ENCODE measurements around the gene IGIP. TPM values are rescaled to one million over a fixed set of nuclear protein-coding genes. Genes with fewer than 3 reads are reported as not detected.
A peak's percentile ranks its signal among the peaks of the same experiment; 100 is the strongest.

IGIP gene
- total and polyA plus RNA-seq, 8 donors, result 2.6 to 8.0 (median 5.8) TPM

GRCh38 chr5:140084541-140084940, 41.2 kb upstream of the IGIP start:
- no peaks in the 10 kb centered on the region for H3K36me3 ChIP-seq
- intact Hi-C loops (cut with DNase I), result loop anchor here in 1 of 3 donors (5.0 kb wide), 1 partner anchor 68 kb away; no protein-coding TSS in a partner anchor
- no peaks in the 10 kb centered on the region for H3K27me3 ChIP-seq
- peaks cover 0 to 6% (median 0%) of the 10 kb centered on the region in 3 donors for H3K4me1 ChIP-seq
- TF ChIP-seq, protein P1, sequence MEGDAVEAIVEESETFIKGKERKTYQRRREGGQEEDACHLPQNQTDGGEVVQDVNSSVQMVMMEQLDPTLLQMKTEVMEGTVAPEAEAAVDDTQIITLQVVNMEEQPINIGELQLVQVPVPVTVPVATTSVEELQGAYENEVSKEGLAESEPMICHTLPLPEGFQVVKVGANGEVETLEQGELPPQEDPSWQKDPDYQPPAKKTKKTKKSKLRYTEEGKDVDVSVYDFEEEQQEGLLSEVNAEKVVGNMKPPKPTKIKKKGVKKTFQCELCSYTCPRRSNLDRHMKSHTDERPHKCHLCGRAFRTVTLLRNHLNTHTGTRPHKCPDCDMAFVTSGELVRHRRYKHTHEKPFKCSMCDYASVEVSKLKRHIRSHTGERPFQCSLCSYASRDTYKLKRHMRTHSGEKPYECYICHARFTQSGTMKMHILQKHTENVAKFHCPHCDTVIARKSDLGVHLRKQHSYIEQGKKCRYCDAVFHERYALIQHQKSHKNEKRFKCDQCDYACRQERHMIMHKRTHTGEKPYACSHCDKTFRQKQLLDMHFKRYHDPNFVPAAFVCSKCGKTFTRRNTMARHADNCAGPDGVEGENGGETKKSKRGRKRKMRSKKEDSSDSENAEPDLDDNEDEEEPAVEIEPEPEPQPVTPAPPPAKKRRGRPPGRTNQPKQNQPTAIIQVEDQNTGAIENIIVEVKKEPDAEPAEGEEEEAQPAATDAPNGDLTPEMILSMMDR (IDR thresholded peaks at IDR 0.05), result no peak
- peak in 3 of 4 donors; percentile 40 to 85 (median 81) for ATAC-seq
- no peak overlapping the region for H3K27ac ChIP-seq
- 17 to 21% methylated on average over 4 of the region's 4 CpGs for WGBS, 2 donors
- no peak overlapping the region for H3K4me3 ChIP-seq
- DNase-seq, result peak in 2 of 6 donors; percentile 13 to 39
- FAIRE-seq, result no peak
- no peaks in the 10 kb centered on the region for H3K9me3 ChIP-seq

- Histone ChIP-seq H3K4me1 (no peaks in the 10 kb centered on the region), H3K36me3 (no peaks in the 10 kb centered on the region), H3K4me3 (no peak overlapping the region), H3K27me3 (no peaks in the 10 kb centered on the region), H3K27ac (no peak overlapping the region), H3K9me3 (no peaks in the 10 kb centered on the region)
- TF ChIP-seq, protein P1 (IDR thresholded peaks at IDR 0.05), result no peak
- 39 to 40% methylated on average over 1 of the region's 1 CpG for WGBS, 2 donors
- intact Hi-C loops (cut with DNase I), result no loop called here
- FAIRE-seq, result no peak
- no peak for DNase-seq
- no peak for ATAC-seq
These were observed 35.5 kb upstream of the IGIP start for GRCh38 chr5:140090251-140090650.

- TF ChIP-seq, protein P1 (IDR thresholded peaks at IDR 0.05), result no peak
- no peaks in the 10 kb centered on the region for H3K4me1 ChIP-seq
- no peak overlapping the region for H3K4me3 ChIP-seq
- H3K27ac ChIP-seq, result peak overlapping the region in 1 of 4 donors; percentile 26
- no peak for DNase-seq
- FAIRE-seq, result no peak
- peak in 1 of 4 donors; percentile 58 for ATAC-seq
- WGBS, 2 donors, result 14 to 26% methylated on average over 1 of the region's 1 CpG
- no peaks in the 10 kb centered on the region for H3K36me3 ChIP-seq
- H3K27me3 ChIP-seq, result no peaks in the 10 kb centered on the region
- no peaks in the 10 kb centered on the region for H3K9me3 ChIP-seq
- intact Hi-C loops (cut with DNase I), result no loop called here
These were observed 32.6 kb upstream of the IGIP start for GRCh38 chr5:140093179-140093578.

DNA sequence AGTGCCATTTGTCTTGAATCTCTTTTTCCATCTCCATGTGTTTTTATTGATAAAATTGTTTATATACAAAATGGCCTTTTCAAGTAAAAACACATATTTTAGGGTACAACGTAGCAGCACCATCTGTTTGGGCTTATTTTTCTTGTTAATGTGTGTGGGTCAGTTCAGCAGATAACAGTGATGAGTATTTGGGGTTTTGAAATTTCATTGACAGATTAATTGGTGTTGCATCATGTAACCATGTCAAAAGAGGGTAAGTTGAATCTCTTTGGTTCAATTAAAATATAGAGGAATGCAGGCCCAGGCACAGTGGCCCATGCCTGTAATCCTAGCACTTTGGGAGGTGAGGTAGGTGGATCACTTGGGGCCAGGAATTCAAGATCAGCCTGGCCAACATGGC, 31.9 kb upstream of the IGIP start:
- FAIRE-seq, result no peak
- WGBS, 2 donors, result 79 to 81% methylated on average over 1 of the region's 1 CpG
- DNase-seq, result no peak
- H3K4me3 ChIP-seq, result no peak overlapping the region
- H3K36me3 ChIP-seq, result no peaks in the 10 kb centered on the region
- no peak for ATAC-seq
- H3K4me1 ChIP-seq, result no peaks in the 10 kb centered on the region
- TF ChIP-seq, protein P1 (IDR thresholded peaks at IDR 0.05), result no peak
- intact Hi-C loops (cut with DNase I), result no loop called here
- no peaks in the 10 kb centered on the region for H3K27me3 ChIP-seq
- H3K9me3 ChIP-seq, result no peaks in the 10 kb centered on the region
- H3K27ac ChIP-seq, result peak overlapping the region in 1 of 4 donors; percentile 26

DNA sequence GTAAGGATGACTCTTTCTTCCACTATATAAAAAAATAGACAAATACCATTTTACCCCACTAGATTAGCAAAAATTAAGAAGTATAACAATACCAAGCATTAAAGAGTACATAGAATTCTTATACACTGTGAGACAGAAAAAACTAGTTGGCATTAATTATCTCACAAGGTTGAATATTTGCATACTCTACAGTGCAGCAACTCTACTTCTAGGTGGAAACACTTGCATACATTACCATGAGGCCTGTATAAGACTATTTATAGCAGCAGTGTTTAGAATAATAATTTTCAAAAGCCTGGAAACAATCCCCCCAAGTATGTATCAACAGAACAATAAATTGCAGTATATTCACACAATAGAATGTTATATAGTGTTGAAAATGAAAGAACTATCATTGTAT, 30.8 kb upstream of the IGIP start:
- ATAC-seq (no peak), FAIRE-seq (no peak)

More for the DNA sequence above, 30.8 kb upstream of the IGIP start:
- no peaks in the 10 kb centered on the region for H3K36me3 ChIP-seq
- no peak overlapping the region for H3K4me3 ChIP-seq
- DNase-seq, result no peak
- no peaks in the 10 kb centered on the region for H3K9me3 ChIP-seq
- intact Hi-C loops (cut with DNase I), result no loop called here
- no peak overlapping the region for H3K27ac ChIP-seq
- H3K4me1 ChIP-seq, result no peaks in the 10 kb centered on the region
- H3K27me3 ChIP-seq, result no peaks in the 10 kb centered on the region
- TF ChIP-seq, protein P1 (IDR thresholded peaks at IDR 0.05), result no peak

All from pancreas (tissue), 10 donors.